GM23338 (cell line): ENCODE measurements around the gene GPR162. TPM values are rescaled to one million over a fixed set of nuclear protein-coding genes. Genes with fewer than 3 reads are reported as not detected.
A peak's percentile ranks its signal among the peaks of the same experiment; 100 is the strongest.

ENCODE experiments used
- ATAC-seq: fragments of 200-7000 bp; cut with Tn5 transposase; 3 replicates; pipeline ENCODE4 v1.9.1; 2020
- DNase-seq: peaks from one replicate; pipeline ENCODE4 v3.0.0-alpha.2; 2015; ENCODE audit warnings: low spot score
- H2AFZ ChIP-seq: fragments of 200-600 bp; sonication (generic); 2 replicates; pipeline ENCODE4 v1.8.0; 2016; ENCODE audit warnings: antibody characterized with exemption, mild to moderate bottlenecking, moderate library complexity
- H3F3A ChIP-seq: fragments of 200-600 bp; sonication (generic); replicated peaks from 2 replicates; pipeline ENCODE4 v1.8.0; 2017; ENCODE audit warnings: antibody characterized with exemption, mixed run types, low read depth
- H3K27ac ChIP-seq: fragments of 200-600 bp; sonication (generic); 2 replicates; pipeline ENCODE4 v1.6.1; 2016; ENCODE audit warnings: low read depth
- H3K27me3 ChIP-seq: fragments of 200-600 bp; sonication (generic); 2 replicates; pipeline ENCODE4 v1.8.0; 2016; ENCODE audit warnings: mild to moderate bottlenecking, mixed run types, moderate library complexity; ENCODE audit not compliant: insufficient read depth
- H3K36me3 ChIP-seq: fragments of 200-600 bp; sonication (generic); 2 replicates; pipeline ENCODE4 v1.8.0; 2016; ENCODE audit warnings: mild to moderate bottlenecking; ENCODE audit not compliant: insufficient read depth
- H3K4me1 ChIP-seq: fragments of 200-600 bp; sonication (generic); 2 replicates; pipeline ENCODE4 v1.8.0; 2016; ENCODE audit warnings: mild to moderate bottlenecking, moderate library complexity; ENCODE audit not compliant: insufficient read depth
- H3K4me2 ChIP-seq: fragments of 200-600 bp; sonication (generic); 2 replicates; pipeline ENCODE4 v1.7.1; 2017; ENCODE audit warnings: mixed run types
- H3K4me3 ChIP-seq: fragments of 200-600 bp; sonication (generic); 2 replicates; pipeline ENCODE4 v1.6.1; 2016; ENCODE audit warnings: mixed run types
- H3K79me2 ChIP-seq: fragments of 200-600 bp; sonication (generic); replicated peaks from 2 replicates; pipeline ENCODE4 v1.8.0; 2017; ENCODE audit warnings: mild to moderate bottlenecking; ENCODE audit not compliant: insufficient read depth
- H3K9me2 ChIP-seq: fragments of 200-600 bp; sonication (generic); 2 replicates; pipeline ENCODE4 v1.8.0; 2017; ENCODE audit not compliant: insufficient read depth
- H4K20me1 ChIP-seq: fragments of 200-600 bp; sonication (generic); replicated peaks from 2 replicates; pipeline ENCODE4 v1.8.0; 2017; ENCODE audit warnings: mild to moderate bottlenecking; ENCODE audit not compliant: insufficient read depth
- H3K27ac Mint-ChIP-seq: 2 replicates; pipeline ENCODE4 v1.8.0; 2020; ENCODE audit warnings: inconsistent platforms, mild to moderate bottlenecking, moderate library complexity, mixed read lengths
- H3K27me3 Mint-ChIP-seq: 3 replicates; pipeline ENCODE4 v1.8.0; 2022; ENCODE audit warnings: low read depth, mild to moderate bottlenecking, moderate library complexity, mixed read lengths, inconsistent platforms; ENCODE audit not compliant: insufficient read depth, poor library complexity
- H3K36me3 Mint-ChIP-seq: 3 replicates; pipeline ENCODE4 v1.8.0; 2021; ENCODE audit warnings: low read depth, mild to moderate bottlenecking, inconsistent platforms, moderate library complexity, mixed read lengths
- H3K4me1 Mint-ChIP-seq: 3 replicates; pipeline ENCODE4 v1.8.0; 2020; ENCODE audit warnings: mild to moderate bottlenecking, inconsistent platforms, mixed read lengths
- H3K4me3 Mint-ChIP-seq: 3 replicates; pipeline ENCODE4 v1.8.0; 2021; ENCODE audit warnings: moderate library complexity, mild to moderate bottlenecking, inconsistent platforms, mixed read lengths
- H3K9me3 Mint-ChIP-seq: 3 replicates; pipeline ENCODE4 v1.8.0; 2020; ENCODE audit warnings: moderate library complexity, mild to moderate bottlenecking, inconsistent platforms, mixed read lengths
- CREB1 ChIP-seq: fragments of 250-450 bp; sonication (Bioruptor Pico); IDR thresholded peaks from 2 replicates; pipeline ENCODE4 v1.5.0; 2020; ENCODE audit warnings: low read depth, mild to moderate bottlenecking, moderate library complexity
- CTCF ChIP-seq, 2 experiments: fragments of 200-600 bp in 1 of 2; sonication (generic) in 1 of 2; conservative IDR thresholded peaks; 2 replicates each; pipeline versions ENCODE4 v1.5.1 to v1.6.1; 2016 to 2017; ENCODE audit warnings: antibody characterized with exemption in 2 of 2, low read depth in 2 of 2, mild to moderate bottlenecking in 2 of 2, moderate library complexity in 1 of 2
- ETS1 ChIP-seq: IDR thresholded peaks from 2 replicates; pipeline ENCODE4 v1.6.1; 2016; ENCODE audit warnings: antibody characterized with exemption
- EZH2 ChIP-seq: fragments of 200-600 bp; sonication (generic); IDR thresholded peaks from one replicate; pipeline ENCODE4 v1.8.0; 2017; ENCODE audit warnings: antibody characterized with exemption, mild to moderate bottlenecking, low read depth; ENCODE audit not compliant: unreplicated experiment
- JUNB ChIP-seq: IDR thresholded peaks from one replicate; pipeline ENCODE4 v1.6.1; 2016; ENCODE audit warnings: antibody characterized with exemption; ENCODE audit not compliant: unreplicated experiment
- POLR2AphosphoS5 ChIP-seq: IDR thresholded peaks from 2 replicates; pipeline ENCODE4 v1.6.1; 2016; ENCODE audit warnings: antibody characterized with exemption, low read depth
- STAT1 ChIP-seq: IDR thresholded peaks from one replicate; pipeline ENCODE4 v1.6.1; 2016; ENCODE audit warnings: antibody characterized with exemption; ENCODE audit not compliant: unreplicated experiment
- ZNF114 ChIP-seq: fragments of 250-450 bp; sonication (Bioruptor Pico); IDR thresholded peaks from 2 replicates; pipeline ENCODE4 v1.5.0; 2020; ENCODE audit warnings: mild to moderate bottlenecking, moderate library complexity
- ZNF331 ChIP-seq: fragments of 250-450 bp; sonication (Bioruptor Pico); IDR thresholded peaks from 2 replicates; pipeline ENCODE4 v1.5.0; 2020; ENCODE audit warnings: low read depth, mild to moderate bottlenecking, moderate library complexity
- ZNF462 ChIP-seq: fragments of 250-450 bp; sonication (Bioruptor Pico); IDR thresholded peaks from 2 replicates; pipeline ENCODE4 v1.5.0; 2020; ENCODE audit warnings: mild to moderate bottlenecking, moderate library complexity
- polyA plus RNA-seq: library from polyadenylated mRNA; unstranded; fragments of >200 nt; fragmentation: Nextera tagmentation; extraction: Ambion mirVana; gene quantifications from 2 replicates; pipeline ENCODE4 v1.2.1, GENCODE V29; 2016
- total RNA-seq: library from RNA; depleted of rRNA; stranded (reverse); fragments of >200 nt; shearing (Covaris generic); gene quantifications from 2 replicates; pipeline ENCODE4 v1.2.3, GENCODE V29; 2014
- TF ChIP-seq, protein P1 (sequence below): IDR thresholded peaks from one replicate; pipeline ENCODE4 v1.6.1; 2018; ENCODE audit warnings: antibody characterized with exemption; ENCODE audit not compliant: unreplicated experiment

GPR162 gene
- total and polyA plus RNA-seq, 2 experiments from 2014 or later: 4.7 to 5.0 TPM

DNA sequence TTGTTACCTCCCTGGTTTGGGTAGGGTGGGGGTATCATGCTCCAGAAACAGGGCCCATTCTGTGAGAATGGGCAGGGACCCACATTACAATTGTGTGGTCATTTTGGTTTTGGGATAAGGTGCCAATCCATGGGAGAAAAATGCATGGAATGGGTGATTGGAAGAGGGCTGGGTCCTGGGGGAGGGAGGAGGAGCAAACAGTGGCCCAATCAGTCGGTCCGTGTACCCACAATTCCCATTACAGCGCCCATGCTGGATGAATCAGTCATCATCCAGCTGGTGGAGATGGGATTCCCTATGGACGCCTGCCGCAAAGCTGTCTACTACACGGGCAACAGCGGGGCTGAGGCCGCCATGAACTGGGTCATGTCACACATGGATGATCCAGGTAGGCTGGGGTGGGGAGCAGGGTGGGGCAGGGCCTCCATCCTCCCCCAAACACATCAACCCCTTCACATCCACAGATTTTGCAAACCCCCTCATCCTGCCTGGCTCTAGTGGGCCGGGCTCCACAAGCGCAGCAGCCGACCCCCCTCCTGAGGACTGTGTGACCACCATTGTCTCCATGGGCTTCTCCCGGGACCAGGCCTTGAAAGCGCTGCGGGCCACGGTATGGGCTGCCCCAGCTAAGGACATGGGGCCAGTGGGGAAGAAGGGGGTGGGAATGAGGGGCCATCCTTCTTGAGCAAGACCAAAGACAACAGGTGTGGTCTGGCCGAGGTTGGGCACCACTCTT lies 42.1 kb downstream of the GPR162 start:
- H3K27me3 ChIP-seq: no peaks in the 10 kb centered on the region
- H3K4me1 Mint-ChIP-seq: peaks cover 20% of the 10 kb centered on the region
- peaks cover 4% of the 10 kb centered on the region for H4K20me1 ChIP-seq
- H3K36me3 Mint-ChIP-seq: peaks cover 76% of the 10 kb centered on the region
- H3K9me3 Mint-ChIP-seq: no peaks in the 10 kb centered on the region; the same call in 2 of the 3 replicates
- H3K27ac ChIP-seq: no peak overlapping the region
- H3K4me3 Mint-ChIP-seq: peak overlapping the region; percentile 12; the same call in 1 of the 3 replicates
- peaks cover 22% of the 10 kb centered on the region for H3K27me3 Mint-ChIP-seq
- H3K4me3 ChIP-seq: no peak overlapping the region
- TF ChIP-seq POLR2AphosphoS5 (no peak), ETS1 (no peak), CREB1 (CRISPR knock-in tag) (no peak), ZNF114 (CRISPR knock-in tag) (no peak), JUNB (no peak), ZNF331 (no peak), CTCF (conservative IDR thresholded peaks at IDR 0.05; ENCODE audit: low read depth in 2 of 2) (no peak), STAT1 (no peak), EZH2 (no peak), ZNF462 (no peak)
- TF ChIP-seq, protein P1, sequence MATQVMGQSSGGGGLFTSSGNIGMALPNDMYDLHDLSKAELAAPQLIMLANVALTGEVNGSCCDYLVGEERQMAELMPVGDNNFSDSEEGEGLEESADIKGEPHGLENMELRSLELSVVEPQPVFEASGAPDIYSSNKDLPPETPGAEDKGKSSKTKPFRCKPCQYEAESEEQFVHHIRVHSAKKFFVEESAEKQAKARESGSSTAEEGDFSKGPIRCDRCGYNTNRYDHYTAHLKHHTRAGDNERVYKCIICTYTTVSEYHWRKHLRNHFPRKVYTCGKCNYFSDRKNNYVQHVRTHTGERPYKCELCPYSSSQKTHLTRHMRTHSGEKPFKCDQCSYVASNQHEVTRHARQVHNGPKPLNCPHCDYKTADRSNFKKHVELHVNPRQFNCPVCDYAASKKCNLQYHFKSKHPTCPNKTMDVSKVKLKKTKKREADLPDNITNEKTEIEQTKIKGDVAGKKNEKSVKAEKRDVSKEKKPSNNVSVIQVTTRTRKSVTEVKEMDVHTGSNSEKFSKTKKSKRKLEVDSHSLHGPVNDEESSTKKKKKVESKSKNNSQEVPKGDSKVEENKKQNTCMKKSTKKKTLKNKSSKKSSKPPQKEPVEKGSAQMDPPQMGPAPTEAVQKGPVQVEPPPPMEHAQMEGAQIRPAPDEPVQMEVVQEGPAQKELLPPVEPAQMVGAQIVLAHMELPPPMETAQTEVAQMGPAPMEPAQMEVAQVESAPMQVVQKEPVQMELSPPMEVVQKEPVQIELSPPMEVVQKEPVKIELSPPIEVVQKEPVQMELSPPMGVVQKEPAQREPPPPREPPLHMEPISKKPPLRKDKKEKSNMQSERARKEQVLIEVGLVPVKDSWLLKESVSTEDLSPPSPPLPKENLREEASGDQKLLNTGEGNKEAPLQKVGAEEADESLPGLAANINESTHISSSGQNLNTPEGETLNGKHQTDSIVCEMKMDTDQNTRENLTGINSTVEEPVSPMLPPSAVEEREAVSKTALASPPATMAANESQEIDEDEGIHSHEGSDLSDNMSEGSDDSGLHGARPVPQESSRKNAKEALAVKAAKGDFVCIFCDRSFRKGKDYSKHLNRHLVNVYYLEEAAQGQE: no peak
- ATAC-seq (no peak), DNase-seq (no peak)
- H3K27ac Mint-ChIP-seq: no peak overlapping the region
- peaks cover 22% of the 10 kb centered on the region for H3K4me1 ChIP-seq
- H3K79me2 ChIP-seq: peaks cover 14% of the 10 kb centered on the region
- no peaks in the 10 kb centered on the region for H3K9me2 ChIP-seq
- H3F3A ChIP-seq: peaks cover 23% of the 10 kb centered on the region
- H2AFZ ChIP-seq: no peak overlapping the region
- H3K4me2 ChIP-seq: no peak overlapping the region
- H3K36me3 ChIP-seq: peaks cover 8% of the 10 kb centered on the region
